ENCODE measurements around the gene SLC43A1.

DNA sequence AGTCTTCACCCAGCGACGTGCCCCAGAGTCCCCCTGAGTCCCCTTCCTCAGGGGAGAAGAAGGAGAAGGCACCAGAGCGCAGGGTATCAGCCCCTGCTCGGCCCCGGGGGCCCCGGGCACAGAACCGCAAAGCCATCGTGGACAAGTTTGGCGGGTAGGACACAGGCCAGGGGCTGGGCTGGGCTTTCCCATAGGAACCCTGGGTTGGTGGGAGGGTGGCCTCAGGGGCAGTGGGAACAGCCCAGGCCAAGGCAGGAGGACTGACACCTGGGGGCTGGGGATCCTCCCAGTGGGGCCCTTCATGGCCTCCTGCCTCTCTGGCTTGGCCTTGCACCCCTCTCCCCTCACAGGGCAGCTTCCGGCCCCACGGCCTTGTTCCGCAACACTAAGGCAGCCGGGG, 30.4 kb upstream of the SLC43A1 start:
- TF ChIP-seq, protein P1, sequence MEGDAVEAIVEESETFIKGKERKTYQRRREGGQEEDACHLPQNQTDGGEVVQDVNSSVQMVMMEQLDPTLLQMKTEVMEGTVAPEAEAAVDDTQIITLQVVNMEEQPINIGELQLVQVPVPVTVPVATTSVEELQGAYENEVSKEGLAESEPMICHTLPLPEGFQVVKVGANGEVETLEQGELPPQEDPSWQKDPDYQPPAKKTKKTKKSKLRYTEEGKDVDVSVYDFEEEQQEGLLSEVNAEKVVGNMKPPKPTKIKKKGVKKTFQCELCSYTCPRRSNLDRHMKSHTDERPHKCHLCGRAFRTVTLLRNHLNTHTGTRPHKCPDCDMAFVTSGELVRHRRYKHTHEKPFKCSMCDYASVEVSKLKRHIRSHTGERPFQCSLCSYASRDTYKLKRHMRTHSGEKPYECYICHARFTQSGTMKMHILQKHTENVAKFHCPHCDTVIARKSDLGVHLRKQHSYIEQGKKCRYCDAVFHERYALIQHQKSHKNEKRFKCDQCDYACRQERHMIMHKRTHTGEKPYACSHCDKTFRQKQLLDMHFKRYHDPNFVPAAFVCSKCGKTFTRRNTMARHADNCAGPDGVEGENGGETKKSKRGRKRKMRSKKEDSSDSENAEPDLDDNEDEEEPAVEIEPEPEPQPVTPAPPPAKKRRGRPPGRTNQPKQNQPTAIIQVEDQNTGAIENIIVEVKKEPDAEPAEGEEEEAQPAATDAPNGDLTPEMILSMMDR (IDR thresholded peaks at IDR 0.05 in 4 of 5, conservative IDR thresholded peaks at IDR 0.05 in 1 of 5) = no peak
- no peak for TF ChIP-seq POLR2A (IDR thresholded peaks at IDR 0.05)
